K562 (cell line): Measurements from ENCODE around the gene GGT1. TPM values are rescaled to one million over a fixed set of nuclear protein-coding genes. Genes with fewer than 3 reads are reported as not detected.

Experiments
- ATAC-seq: fragments of 200-7000 bp; cut with Tn5 transposase; 3 replicates; pipeline ENCODE4 v1.9.1; 2020; ENCODE audit warnings: moderate library complexity
- BruUV-seq: library from RNA; stranded (reverse); fragments of 400-500 nt; replicated peaks from 2 replicates; lab custom pipeline; 2021; lab: Mats Ljungman, UMichigan
- CTCF ChIA-PET: fragments of 300-600 bp; formaldehyde crosslinking; extraction: SDS; loops from one replicate; lab custom pipeline; 2021; ENCODE audit warnings: low intra/inter-chr PET ratio; lab: Yijun Ruan, JAX
- POLR2A ChIA-PET: fragments of 300-600, 350-650 bp; sonication (Branson Sonifier 250); formaldehyde crosslinking; extraction: SDS; loops from one replicate; lab custom pipeline; 2021; ENCODE audit warnings: antibody characterized with exemption, inconsistent platforms; lab: Yijun Ruan, JAX
- DNase-seq, 4 experiments: peaks; one replicate each; pipeline versions ENCODE4 v3.0.0 to v3.0.0-alpha.2; 2011 to 2018; ENCODE audit warnings: low spot score in 3 of 4, mixed read lengths in 3 of 4; ENCODE audit errors: extremely low read depth in 1 of 4
- FAIRE-seq: peaks from 2 replicates; lab custom pipeline; 2011; peaks lifted over from hg19 to GRCh38; lab: Jason Lieb, UNC
- H2AFZ ChIP-seq: 2 replicates; pipeline ENCODE4 v1.6.0; 2011; ENCODE audit warnings: low read depth, low read length, control low read depth, inconsistent platforms
- H3K27ac ChIP-seq: fragments of 200-600 bp; 3 replicates; pipeline ENCODE4 v1.8.0; 2011; ENCODE audit warnings: low read depth, mild to moderate bottlenecking, control low read depth, inconsistent platforms, low read length, moderate library complexity, mixed read lengths; ENCODE audit errors: extremely low read depth
- H3K27me3 ChIP-seq, 2 experiments: fragments of 300-600 bp in 1 of 2; 2 replicates in 1 of 2; 3 replicates in 1 of 2; pipeline versions ENCODE4 v1.6.0 to v1.8.0; 2011; ENCODE audit warnings: inconsistent platforms in 2 of 2, low read length in 2 of 2, mild to moderate bottlenecking in 1 of 2, mixed read lengths in 1 of 2, moderate library complexity in 1 of 2; ENCODE audit not compliant: control insufficient read depth in 2 of 2, insufficient read depth in 2 of 2
- H3K36me3 ChIP-seq: fragments of 300-600 bp; 3 replicates; pipeline ENCODE4 v1.8.0; 2011; ENCODE audit warnings: mild to moderate bottlenecking, low read length, inconsistent platforms; ENCODE audit not compliant: control insufficient read depth, insufficient read depth
- H3K4me1 ChIP-seq, 2 experiments: fragments of 200-600 bp in 1 of 2; replicated peaks in 1 of 2; 2 replicates in 1 of 2; 3 replicates in 1 of 2; pipeline versions ENCODE4 v1.5.1 to v1.8.0; 2011; ENCODE audit warnings: inconsistent platforms in 2 of 2, low read length in 2 of 2, mild to moderate bottlenecking in 1 of 2, mixed read lengths in 1 of 2, moderate library complexity in 1 of 2; ENCODE audit not compliant: control insufficient read depth in 2 of 2, insufficient read depth in 2 of 2
- H3K4me2 ChIP-seq: 2 replicates; pipeline ENCODE4 v1.6.1; 2011; ENCODE audit warnings: low read length, control low read depth, inconsistent platforms, mixed read lengths; ENCODE audit not compliant: insufficient read depth
- H3K4me3 ChIP-seq: fragments of 200-600 bp; sonication (generic), shearing (Covaris generic); 2 replicates; pipeline ENCODE4 v1.5.1; 2016; ENCODE audit warnings: control low read depth, inconsistent platforms
- H3K79me2 ChIP-seq: fragments of 200-600 bp; 3 replicates; pipeline ENCODE4 v1.8.0; 2011; ENCODE audit warnings: low read length, inconsistent platforms; ENCODE audit not compliant: control insufficient read depth, insufficient read depth
- H3K9ac ChIP-seq, 2 experiments: 2 replicates each; pipeline versions ENCODE4 v1.6.0 to v1.6.1; 2011; ENCODE audit warnings: low read depth in 2 of 2, low read length in 2 of 2, control low read depth in 1 of 2, inconsistent platforms in 1 of 2, mild to moderate bottlenecking in 1 of 2, mixed read lengths in 1 of 2; ENCODE audit not compliant: insufficient read depth in 1 of 2
- H3K9me1 ChIP-seq: one replicate; pipeline ENCODE4 v1.6.0; 2011; ENCODE audit warnings: inconsistent platforms, mild to moderate bottlenecking, low read length, moderate library complexity; ENCODE audit not compliant: control insufficient read depth, insufficient read depth
- H3K9me3 ChIP-seq: replicated peaks from 2 replicates; pipeline ENCODE4 v1.5.1; 2011; ENCODE audit warnings: low read depth, low read length, inconsistent platforms; ENCODE audit not compliant: control insufficient read depth, insufficient read depth
- H4K20me1 ChIP-seq: replicated peaks from 2 replicates; pipeline ENCODE4 v1.6.1; 2011; ENCODE audit warnings: low read length, inconsistent platforms, mixed read lengths; ENCODE audit not compliant: control insufficient read depth, insufficient read depth
- ATF4 ChIP-seq: fragments of 450-650 bp; formaldehyde crosslinking; IDR thresholded peaks from 2 replicates; pipeline ENCODE4 v1.4.0; 2022; ENCODE audit warnings: mild to moderate bottlenecking, moderate library complexity
- COPS2 ChIP-seq: fragments of 450-650 bp; conservative IDR thresholded peaks from 2 replicates; pipeline ENCODE4 v1.6.1; 2016; ENCODE audit warnings: mild to moderate bottlenecking, moderate library complexity
- CSDE1 ChIP-seq, 2 experiments: fragments of 450-650 bp; IDR thresholded peaks; 2 replicates each; pipeline ENCODE4 v1.6.1; 2016; ENCODE audit warnings: mild to moderate bottlenecking in 1 of 2
- E2F5 ChIP-seq: sonication (generic); formaldehyde crosslinking; IDR thresholded peaks from 2 replicates; pipeline ENCODE4 v1.8.0; 2022; ENCODE audit warnings: mild to moderate bottlenecking, missing genetic modification reagents
- ESRRB ChIP-seq: fragments of 250-450 bp; sonication (Bioruptor Pico); IDR thresholded peaks from 2 replicates; pipeline ENCODE4 v1.5.0; 2020; ENCODE audit warnings: mild to moderate bottlenecking, moderate library complexity, borderline replicate concordance
- EZH2 ChIP-seq: IDR thresholded peaks from 2 replicates; pipeline ENCODE4 v1.6.1; 2012; ENCODE audit warnings: low read depth, mild to moderate bottlenecking, inconsistent platforms, low read length, borderline replicate concordance
- GTF2A2 ChIP-seq: IDR thresholded peaks from 2 replicates; pipeline ENCODE4 v1.6.1; 2016; ENCODE audit warnings: mild to moderate bottlenecking, missing genetic modification characterization, missing compliant biosample characterization
- KDM2B ChIP-seq: fragments of 250-450 bp; sonication (Bioruptor Pico); IDR thresholded peaks from 2 replicates; pipeline ENCODE4 v1.8.0; 2021; ENCODE audit warnings: mild to moderate bottlenecking, moderate library complexity
- KLF10 ChIP-seq: fragments of 250-450 bp; sonication (Bioruptor Pico); IDR thresholded peaks from 2 replicates; pipeline ENCODE4 v1.6.1; 2021; ENCODE audit warnings: matching md5 sums
- NELFE ChIP-seq: IDR thresholded peaks from 2 replicates; pipeline ENCODE4 v1.6.1; 2011; ENCODE audit warnings: mild to moderate bottlenecking; ENCODE audit not compliant: insufficient read depth, insufficient read length
- NR2C2 ChIP-seq, 2 experiments: fragments of 200-800 bp in 1 of 2; sonication (Bioruptor generic) in 1 of 2; sonication (generic) in 1 of 2; formaldehyde crosslinking in 1 of 2; IDR thresholded peaks; 2 replicates each; pipeline versions ENCODE4 v1.6.1 to v1.8.0; 2016 to 2022; ENCODE audit warnings: mild to moderate bottlenecking in 1 of 2, missing compliant biosample characterization in 1 of 2, missing genetic modification characterization in 1 of 2, missing genetic modification reagents in 1 of 2
- POLR2A ChIP-seq: fragments of 450-650 bp; conservative IDR thresholded peaks from 2 replicates; pipeline ENCODE4 v1.6.1; 2016
- SIRT6 ChIP-seq: IDR thresholded peaks from one replicate; pipeline ENCODE4 v1.6.1; 2012; ENCODE audit warnings: low read depth, mild to moderate bottlenecking, control low read depth, inconsistent platforms, low read length, moderate library complexity
- SMAD2 ChIP-seq: fragments of 150-350 bp; IDR thresholded peaks from 2 replicates; pipeline ENCODE4 v1.6.1; 2014; ENCODE audit warnings: low read depth, mild to moderate bottlenecking, low read length
- ZBTB49 ChIP-seq: sonication (generic); formaldehyde crosslinking; IDR thresholded peaks from 2 replicates; pipeline ENCODE4 v1.8.0; 2022; ENCODE audit warnings: missing genetic modification reagents, mild to moderate bottlenecking, borderline replicate concordance
- ZFPM2 ChIP-seq: fragments of 250-450 bp; sonication (Bioruptor Pico); IDR thresholded peaks from 2 replicates; pipeline ENCODE4 v1.5.1; 2022; ENCODE audit warnings: mild to moderate bottlenecking
- ZNF239 ChIP-seq: fragments of 250-450 bp; sonication (Bioruptor Pico); IDR thresholded peaks from 2 replicates; pipeline ENCODE4 v1.4.0; 2020; ENCODE audit warnings: mild to moderate bottlenecking
- WGBS: fragments of 100-300 bp; shearing (Covaris generic); methylation state at CpG from one replicate; pipeline ENCODE4 v1.1.6; 2016; ENCODE audit warnings: low coverage, mixed read lengths; ENCODE audit not compliant: insufficient coverage; ENCODE audit errors: missing lambda C conversion rate; 5-methylcytosine and 5-hydroxymethylcytosine counted together
- in situ Hi-C: fragments of 300-500 bp; cut with MboI; formaldehyde crosslinking; loops from 4 replicates; pipeline ENCODE4 v1.15.0; 2018; ENCODE audit warnings: inconsistent platforms, mixed read lengths
- intact Hi-C: fragments of 100-400 bp; cut with micrococcal nuclease; formaldehyde crosslinking; loops from 2 replicates; pipeline ENCODE4 v1.14.2; 2022
- polyA plus RNA-seq, 8 experiments: library from polyadenylated mRNA; depleted of rRNA in 4 of 8; stranded (reverse) in 5 of 8; unstranded in 3 of 8; fragments of >200 nt; fragmentation: Nextera tagmentation in 2 of 8; fragmentation: Illumina TruSeq in 1 of 8; extraction: Ambion mirVana in 2 of 8; extraction: Trizol in 1 of 8; gene quantifications; 2 replicates each; pipeline versions ENCODE4 v1.2.1 to v1.2.3, GENCODE V29; 2011 to 2014; ENCODE audit warnings: inconsistent platforms in 1 of 8, missing spikeins in 1 of 8
- total RNA-seq, 7 experiments: library from RNA; depleted of rRNA in 6 of 7; stranded (reverse); fragments of >200 nt in 6 of 7; fragmentation: Illumina TruSeq in 2 of 7; extraction: Trizol in 2 of 7; gene quantifications; 2 replicates each; pipeline versions ENCODE4 v1.2.1 to v1.2.3, GENCODE V29; 2011 to 2021; ENCODE audit warnings: low replicate concordance in 1 of 7

Gene GGT1
- total and polyA plus RNA-seq, 9 of the 15 experiments (the other 6 are each of a cell fraction or from before 2014, with no cell fraction given), result 0.46 to 11.8 (median 6.9) TPM

- no peak for TF ChIP-seq EZH2
- no peak for TF ChIP-seq E2F5 (CRISPR knock-in tag)
- no peak for TF ChIP-seq ZNF239 (CRISPR knock-in tag)
- no peak for TF ChIP-seq ESRRB (CRISPR knock-in tag)
Observed at GRCh38 chr22:24585461-24585860, 17.5 kb upstream of the GGT1 start (continued).

- Histone ChIP-seq H3K4me3 (no peak overlapping the region), H3K4me1 (peaks cover 0 to 17% of the 10 kb centered on the region in 2 experiments; a peak in 1 of 5 replicates), H3K9me3 (no peaks in the 10 kb centered on the region), H3K36me3 (no peaks in the 10 kb centered on the region), H2AFZ (no peak overlapping the region), H4K20me1 (no peaks in the 10 kb centered on the region), H3K9ac (no peak overlapping the region; a peak in 1 of 4 replicates), H3K27ac (no peak overlapping the region), H3K79me2 (no peaks in the 10 kb centered on the region), H3K27me3 (no peaks in the 10 kb centered on the region), H3K4me2 (no peak overlapping the region), H3K9me1 (no peaks in the 10 kb centered on the region)
- POLR2A ChIA-PET, result interaction anchor here (1.1 kb wide), 1 partner anchor 10 kb away, joined by 3 read pairs; no protein-coding TSS in a partner anchor
- FAIRE-seq (no peak), ATAC-seq (no peak), DNase-seq (no peak)
- in situ Hi-C loops (no loop called here), intact Hi-C loops (no loop called here)
- BruUV-seq, result no TSS peak
- CTCF ChIA-PET, result no interaction called here
- WGBS, result 68% methylated on average over 17 of the region's 24 CpGs
- no peak for TF ChIP-seq NR2C2 (CRISPR knock-in tag; IDR thresholded peaks at IDR 0.05)
- no peak for TF ChIP-seq NR2C2 (tag; IDR thresholded peaks at IDR 0.05)
- no peak for TF ChIP-seq SMAD2
- TF ChIP-seq ZFPM2 (CRISPR knock-in tag), result no peak
- TF ChIP-seq POLR2A, result no peak
- no peak for TF ChIP-seq NELFE
- no peak for TF ChIP-seq ATF4 (CRISPR knock-in tag)
- no peak for TF ChIP-seq SIRT6
- TF ChIP-seq KLF10 (CRISPR knock-in tag), result no peak
- no peak for TF ChIP-seq GTF2A2
- no peak for TF ChIP-seq COPS2
- TF ChIP-seq CSDE1 (IDR thresholded peaks at IDR 0.05), result no peak
- no peak for TF ChIP-seq KDM2B (CRISPR knock-in tag)
- no peak for TF ChIP-seq ZBTB49 (CRISPR knock-in tag)
Observed at GRCh38 chr22:24585927-24586546, 17.0 kb upstream of the GGT1 start.
